H9 (cell line): ENCODE results near the gene SMAD6. TPM values are rescaled to one million over a fixed set of nuclear protein-coding genes. Genes with fewer than 3 reads are reported as not detected.

Experiments
- DNase-seq: peaks from one replicate; pipeline ENCODE4 v3.0.0-alpha.2; 2017
- H2AFZ ChIP-seq: one replicate; pipeline ENCODE4 v1.6.1; 2013; ENCODE audit warnings: mild to moderate bottlenecking, low read length, control low read depth, moderate library complexity
- H2AK5ac ChIP-seq: 2 replicates; pipeline ENCODE4 v1.6.1; 2013; ENCODE audit warnings: low read length, control low read depth, mixed read lengths; ENCODE audit not compliant: insufficient read length
- H2BK120ac ChIP-seq: one replicate; pipeline ENCODE4 v1.6.1; 2013; ENCODE audit warnings: low read depth, mild to moderate bottlenecking, low read length, control low read depth, inconsistent platforms; ENCODE audit not compliant: poor library complexity, severe bottlenecking
- H2BK12ac ChIP-seq: 2 replicates; pipeline ENCODE4 v1.6.1; 2013; ENCODE audit warnings: low read length, control low read depth, mixed read lengths, low read depth; ENCODE audit not compliant: insufficient read length
- H2BK15ac ChIP-seq: 2 replicates; pipeline ENCODE4 v1.6.1; 2013; ENCODE audit warnings: low read depth, low read length, control low read depth
- H2BK20ac ChIP-seq: one replicate; pipeline ENCODE4 v1.6.1; 2013; ENCODE audit warnings: low read depth, mild to moderate bottlenecking, low read length, control low read depth, inconsistent platforms; ENCODE audit not compliant: poor library complexity, severe bottlenecking
- H2BK5ac ChIP-seq: 2 replicates; pipeline ENCODE4 v1.6.1; 2013; ENCODE audit warnings: low read length, control low read depth, mixed read lengths; ENCODE audit not compliant: insufficient read length
- H3K14ac ChIP-seq: 2 replicates; pipeline ENCODE4 v1.6.1; 2013; ENCODE audit warnings: low read length, control low read depth; ENCODE audit not compliant: insufficient read depth
- H3K18ac ChIP-seq: 2 replicates; pipeline ENCODE4 v1.6.1; 2013; ENCODE audit warnings: low read depth, mild to moderate bottlenecking, mixed read lengths, low read length, control low read depth; ENCODE audit not compliant: insufficient read length
- H3K23ac ChIP-seq: 2 replicates; pipeline ENCODE4 v1.6.1; 2013; ENCODE audit warnings: low read length, control low read depth, mixed read lengths, low read depth; ENCODE audit not compliant: insufficient read length
- H3K23me2 ChIP-seq: 2 replicates; pipeline ENCODE4 v1.6.1; 2013; ENCODE audit warnings: low read depth, mild to moderate bottlenecking, mixed read lengths, low read length, control low read depth; ENCODE audit not compliant: insufficient read length, poor library complexity, severe bottlenecking
- H3K27ac ChIP-seq: 2 replicates; pipeline ENCODE4 v1.5.1; 2013; ENCODE audit warnings: low read length, control low read depth, mixed read lengths, low read depth; ENCODE audit not compliant: insufficient read length
- H3K27me3 ChIP-seq: 2 replicates; pipeline ENCODE4 v1.6.1; 2013; ENCODE audit warnings: low read length, control low read depth, inconsistent platforms; ENCODE audit not compliant: insufficient read depth
- H3K4ac ChIP-seq: 2 replicates; pipeline ENCODE4 v1.6.1; 2013; ENCODE audit warnings: low read depth, mild to moderate bottlenecking, control low read depth, inconsistent platforms, low read length, moderate library complexity
- H3K4me1 ChIP-seq: 2 replicates; pipeline ENCODE4 v1.6.1; 2013; ENCODE audit warnings: low read length, control low read depth, inconsistent platforms; ENCODE audit not compliant: insufficient read depth
- H3K4me2 ChIP-seq: 2 replicates; pipeline ENCODE4 v1.6.1; 2013; ENCODE audit warnings: low read length, control low read depth, mixed read lengths; ENCODE audit not compliant: insufficient read length, insufficient read depth
- H3K56ac ChIP-seq: 2 replicates; pipeline ENCODE4 v1.6.1; 2013; ENCODE audit warnings: low read depth, mild to moderate bottlenecking, mixed read lengths, low read length, control low read depth; ENCODE audit not compliant: insufficient read length
- H3K79me1 ChIP-seq: 2 replicates; pipeline ENCODE4 v1.6.1; 2013; ENCODE audit warnings: low read depth, mild to moderate bottlenecking, moderate library complexity, low read length, control low read depth, inconsistent platforms; ENCODE audit not compliant: insufficient read depth, poor library complexity, severe bottlenecking
- H3K79me2 ChIP-seq: 2 replicates; pipeline ENCODE4 v1.6.1; 2013; ENCODE audit warnings: low read length, control low read depth, inconsistent platforms; ENCODE audit not compliant: insufficient read depth
- H3K9ac ChIP-seq: 2 replicates; pipeline ENCODE4 v1.6.1; 2013; ENCODE audit warnings: low read length, control low read depth, mixed read lengths; ENCODE audit not compliant: insufficient read length; ENCODE audit errors: extremely low read depth
- H3K9me3 ChIP-seq: one replicate; pipeline ENCODE4 v1.6.1; 2013; ENCODE audit warnings: low read depth, low read length, inconsistent platforms; ENCODE audit not compliant: control insufficient read depth
- H3T11ph ChIP-seq: one replicate; pipeline ENCODE4 v1.6.1; 2013; ENCODE audit warnings: mild to moderate bottlenecking, low read length, control low read depth, inconsistent platforms
- H4K20me1 ChIP-seq: one replicate; pipeline ENCODE4 v1.6.1; 2013; ENCODE audit not compliant: control insufficient read depth, insufficient read length, insufficient read depth
- H4K5ac ChIP-seq: 2 replicates; pipeline ENCODE4 v1.6.1; 2013; ENCODE audit warnings: low read depth, mild to moderate bottlenecking, mixed read lengths, low read length, control low read depth; ENCODE audit not compliant: insufficient read length
- H4K8ac ChIP-seq: replicated peaks from 2 replicates; pipeline ENCODE4 v1.6.1; 2013; ENCODE audit warnings: low read length, control low read depth, mixed read lengths, low read depth; ENCODE audit not compliant: insufficient read length
- H4K91ac ChIP-seq: 2 replicates; pipeline ENCODE4 v1.6.1; 2013; ENCODE audit warnings: low read depth, mild to moderate bottlenecking, moderate library complexity, mixed read lengths, low read length, control low read depth; ENCODE audit not compliant: insufficient read length
- H3K27ac Mint-ChIP-seq, 3 experiments: 2 replicates in 2 of 3; 3 replicates in 1 of 3; pipeline ENCODE4 v1.8.0; 2020 to 2021; ENCODE audit warnings: mixed read lengths in 3 of 3, mild to moderate bottlenecking in 1 of 3, moderate library complexity in 1 of 3
- H3K27me3 Mint-ChIP-seq: 2 replicates; pipeline ENCODE4 v1.8.0; 2021; ENCODE audit warnings: low read depth, mild to moderate bottlenecking, moderate library complexity, mixed read lengths
- H3K36me3 Mint-ChIP-seq, 3 experiments: 2 replicates in 2 of 3; 3 replicates in 1 of 3; pipeline ENCODE4 v1.8.0; 2020 to 2021; ENCODE audit warnings: low read depth in 3 of 3, mixed read lengths in 3 of 3; ENCODE audit not compliant: insufficient read depth in 1 of 3
- H3K4me1 Mint-ChIP-seq, 2 experiments: 2 replicates each; pipeline ENCODE4 v1.8.0; 2020; ENCODE audit warnings: mixed read lengths in 2 of 2
- H3K4me3 Mint-ChIP-seq, 2 experiments: 2 replicates in 1 of 2; 3 replicates in 1 of 2; pipeline ENCODE4 v1.8.0; 2020 to 2021; ENCODE audit warnings: mild to moderate bottlenecking in 2 of 2, mixed read lengths in 2 of 2, moderate library complexity in 1 of 2
- H3K9me3 Mint-ChIP-seq, 2 experiments: 2 replicates in 1 of 2; 3 replicates in 1 of 2; pipeline ENCODE4 v1.8.0; 2020; ENCODE audit warnings: mild to moderate bottlenecking in 2 of 2, mixed read lengths in 2 of 2, moderate library complexity in 1 of 2
- WGBS: extraction: QIAGEN DNeasy Blood & Tissue Kit; methylation state at CpG from one replicate; pipeline ENCODE4 v1.1.7; 2013; ENCODE audit warnings: missing lambda C conversion rate, low lambda C conversion rate, mixed read lengths; ENCODE audit not compliant: insufficient read length; ENCODE audit errors: extremely low coverage; 5-methylcytosine and 5-hydroxymethylcytosine counted together
- total RNA-seq: library from RNA; stranded (reverse); gene quantifications from 2 replicates; pipeline ENCODE4 v1.2.1, GENCODE V29; 2021
- TF ChIP-seq, protein P1 (sequence below): fragments of 200-600 bp; sonication (generic); conservative IDR thresholded peaks from 3 replicates; pipeline ENCODE4 v1.8.0; 2021; ENCODE audit warnings: antibody characterized with exemption, mild to moderate bottlenecking

The SMAD6 gene
- total RNA-seq, 1 experiment from 2014 or later, result 6.0 TPM

DNA sequence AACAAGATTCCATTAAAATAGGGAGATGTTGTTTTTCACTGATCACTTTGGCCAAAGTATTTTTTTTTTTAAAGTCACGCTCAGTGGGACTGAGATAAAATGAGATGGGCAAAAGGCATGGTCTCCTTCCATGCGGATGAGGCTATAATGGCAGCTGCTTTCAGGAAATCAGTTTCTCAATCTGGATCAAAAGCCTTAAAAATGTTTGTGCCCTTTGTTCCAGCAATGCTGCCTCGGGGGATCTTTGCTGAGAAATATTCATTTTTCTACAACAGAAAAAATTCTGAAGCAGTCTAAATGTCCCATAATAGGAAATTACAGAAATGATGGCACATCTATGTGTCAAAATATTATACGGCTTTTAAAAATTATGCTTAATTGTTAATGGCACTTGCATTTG, 97.2 kb downstream of the SMAD6 start:
- Mint-ChIP-seq H3K9me3 (no peaks in the 10 kb centered on the region), H3K4me1 (peaks cover 17 to 21% of the 10 kb centered on the region in 2 experiments), H3K36me3 (no peaks in the 10 kb centered on the region), H3K27ac (no peak overlapping the region), H3K27me3 (0 out of 2 replicates have a peak, but pooled peaks cover 1% of the 10 kb centered on the region), H3K4me3 (no peak overlapping the region)
- no peak overlapping the region for H4K91ac ChIP-seq
- no peak for DNase-seq
- no peaks in the 10 kb centered on the region for H3K27me3 ChIP-seq
- H3K27ac ChIP-seq, result no peak overlapping the region
- H4K5ac ChIP-seq, result no peak overlapping the region
- H2BK5ac ChIP-seq, result no peak overlapping the region
- H4K8ac ChIP-seq, result no peak overlapping the region
- no peaks in the 10 kb centered on the region for H3K79me1 ChIP-seq
- H3K9me3 ChIP-seq, result no peaks in the 10 kb centered on the region
- H3K4me2 ChIP-seq, result no peak overlapping the region
- no peak overlapping the region for H3K18ac ChIP-seq
- no peak overlapping the region for H3K56ac ChIP-seq
- H3K9ac ChIP-seq, result no peak overlapping the region
- H3K23ac ChIP-seq, result no peak overlapping the region
- TF ChIP-seq, protein P1, sequence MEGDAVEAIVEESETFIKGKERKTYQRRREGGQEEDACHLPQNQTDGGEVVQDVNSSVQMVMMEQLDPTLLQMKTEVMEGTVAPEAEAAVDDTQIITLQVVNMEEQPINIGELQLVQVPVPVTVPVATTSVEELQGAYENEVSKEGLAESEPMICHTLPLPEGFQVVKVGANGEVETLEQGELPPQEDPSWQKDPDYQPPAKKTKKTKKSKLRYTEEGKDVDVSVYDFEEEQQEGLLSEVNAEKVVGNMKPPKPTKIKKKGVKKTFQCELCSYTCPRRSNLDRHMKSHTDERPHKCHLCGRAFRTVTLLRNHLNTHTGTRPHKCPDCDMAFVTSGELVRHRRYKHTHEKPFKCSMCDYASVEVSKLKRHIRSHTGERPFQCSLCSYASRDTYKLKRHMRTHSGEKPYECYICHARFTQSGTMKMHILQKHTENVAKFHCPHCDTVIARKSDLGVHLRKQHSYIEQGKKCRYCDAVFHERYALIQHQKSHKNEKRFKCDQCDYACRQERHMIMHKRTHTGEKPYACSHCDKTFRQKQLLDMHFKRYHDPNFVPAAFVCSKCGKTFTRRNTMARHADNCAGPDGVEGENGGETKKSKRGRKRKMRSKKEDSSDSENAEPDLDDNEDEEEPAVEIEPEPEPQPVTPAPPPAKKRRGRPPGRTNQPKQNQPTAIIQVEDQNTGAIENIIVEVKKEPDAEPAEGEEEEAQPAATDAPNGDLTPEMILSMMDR, result no peak
- no peak overlapping the region for H3K14ac ChIP-seq
- H3K4me1 ChIP-seq, result no peaks in the 10 kb centered on the region
- H2BK12ac ChIP-seq, result no peak overlapping the region
- H3K4ac ChIP-seq, result no peak overlapping the region
- no peak overlapping the region for H2AFZ ChIP-seq
- H2BK20ac ChIP-seq, result no peak overlapping the region
- no peaks in the 10 kb centered on the region for H3K79me2 ChIP-seq
- no peak overlapping the region for H3T11ph ChIP-seq
- no CpG with 5 or more reads among the region's 4 CpGs for whole genome bisulfite sequencing
- H2AK5ac ChIP-seq, result no peak overlapping the region
- H2BK15ac ChIP-seq, result no peak overlapping the region
- no peaks in the 10 kb centered on the region for H4K20me1 ChIP-seq
- H3K23me2 ChIP-seq, result no peaks in the 10 kb centered on the region
- H2BK120ac ChIP-seq, result no peak overlapping the region
